Skin epidermis (tissue), 12 donors: ENCODE data around the gene PLEKHA5.

Source experiments
- H3K27ac ChIP-seq, 21 experiments: fragments of 200-600 bp; sonication (generic) in 11 of 21; one replicate each; pipeline ENCODE4 v1.5.0; 2020; ENCODE audit warnings: mild to moderate bottlenecking in 3 of 21, inconsistent platforms in 2 of 21, moderate library complexity in 2 of 21
- H3K4me3 ChIP-seq, 7 experiments: fragments of 200-600 bp; sonication (generic) in 2 of 7; one replicate each; pipeline ENCODE4 v1.5.0; 2020; ENCODE audit warnings: inconsistent platforms in 2 of 7, mild to moderate bottlenecking in 2 of 7, moderate library complexity in 1 of 7

Gene PLEKHA5

DNA sequence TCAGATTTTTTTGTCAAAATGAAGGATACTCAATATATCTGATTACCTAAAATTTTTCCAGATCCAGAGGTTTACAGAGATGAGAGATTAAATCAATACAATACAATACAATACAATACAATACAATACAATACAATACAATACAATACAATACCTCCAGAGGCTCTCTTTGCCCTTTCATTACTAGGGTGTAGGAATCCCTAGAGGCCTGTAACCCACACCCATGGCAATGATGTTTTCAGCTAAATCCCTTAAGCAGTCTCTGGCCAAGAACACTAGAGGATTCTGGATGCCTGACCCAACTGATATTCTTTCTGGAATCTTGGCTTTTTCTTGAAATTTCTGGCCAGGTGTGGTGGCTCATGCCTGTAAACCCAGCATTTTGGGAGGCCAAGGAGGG lies 286.0 kb downstream of the PLEKHA5 start:
- no peak overlapping the region for H3K27ac ChIP-seq
- H3K4me3 ChIP-seq, result no peak overlapping the region

DNA sequence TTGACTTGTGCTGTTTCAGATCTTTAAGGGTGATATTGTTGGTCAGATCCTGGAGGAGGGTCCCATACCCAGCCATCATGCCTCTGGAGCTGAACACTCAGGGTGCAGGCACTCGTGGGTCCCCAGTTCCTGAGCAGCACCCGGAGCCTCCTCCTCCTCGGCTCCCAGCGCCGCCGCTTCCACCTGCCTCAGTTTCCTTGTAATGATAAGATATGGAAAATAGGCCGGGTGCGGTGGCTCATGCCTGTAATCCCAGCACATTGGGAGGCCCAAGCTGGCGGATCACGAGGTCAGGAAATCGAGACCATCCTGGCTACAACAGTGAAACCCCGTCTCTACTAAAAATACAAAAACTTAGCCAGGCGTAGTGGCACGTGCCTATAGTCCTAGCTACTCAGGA lies 289.6 kb downstream of the PLEKHA5 start:
- Histone ChIP-seq H3K4me3 (no peak overlapping the region), H3K27ac (no peak overlapping the region)

DNA sequence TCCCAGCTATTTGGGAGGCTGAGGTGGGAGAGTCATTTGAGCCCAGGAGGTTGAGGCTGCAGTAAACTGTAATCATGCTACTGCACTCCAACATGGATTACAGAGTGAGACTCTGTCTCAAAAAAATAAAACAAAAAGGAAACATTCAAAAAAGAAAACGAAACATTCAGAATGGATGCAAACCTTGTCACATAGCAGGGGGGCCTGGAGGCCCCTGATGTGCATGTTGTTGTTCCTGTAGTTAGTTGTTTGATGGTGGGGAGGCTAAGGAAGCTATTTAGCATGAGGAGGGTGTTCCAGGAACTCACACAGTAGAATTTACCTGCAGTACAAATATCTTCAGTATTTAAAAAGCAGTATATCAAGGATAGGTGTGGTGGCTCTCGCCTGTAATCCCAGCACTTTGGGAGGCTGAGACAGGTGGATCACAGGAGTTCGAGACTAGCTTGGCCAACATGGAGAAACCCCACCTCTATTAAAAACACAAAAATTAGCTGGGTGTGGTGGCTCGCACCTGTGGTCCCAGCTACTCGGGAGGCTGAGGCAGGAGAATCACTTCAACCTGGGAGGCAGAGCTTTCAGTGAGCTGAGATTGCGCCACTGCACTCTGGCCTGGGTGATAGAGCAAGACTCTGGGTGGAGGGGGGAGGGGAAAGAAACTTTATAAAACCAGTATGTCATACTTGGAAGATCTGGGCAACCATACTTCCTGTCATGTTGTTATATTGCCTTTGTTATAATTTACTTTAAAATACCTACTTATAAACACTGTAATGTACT lies 292.2 kb downstream of the PLEKHA5 start:
- Histone ChIP-seq H3K27ac (no peak overlapping the region), H3K4me3 (no peak overlapping the region)

GRCh38 chr12:19423166-19423930 lies 293.8 kb downstream of the PLEKHA5 start:
- Histone ChIP-seq H3K27ac (no peak overlapping the region), H3K4me3 (no peak overlapping the region)
